HG03378 (cell line): ENCODE data around the gene RPS3.
"Not testable (repeated sequence)": the region's sequence is repeated elsewhere in the genome, so short reads cannot be mapped to it uniquely, and the experiment has no call there.

Experiments
- ATAC-seq: cut with Tn5 transposase; IDR thresholded peaks from one replicate; pipeline ENCODE4 v1.9.1; 2021; ENCODE audit warnings: mild to moderate bottlenecking, moderate library complexity; ENCODE audit not compliant: unreplicated experiment

Gene RPS3

GRCh38 chr11:75399344-75400145 lies at the start of gene RPS3:
Gene RPS3, plus strand, starts transcription at chr11:75399518. Its CDS starts 30 bp downstream, at chr11:75399548.
- ATAC-seq, result peak; percentile 81

GRCh38 chr11:75349521-75350116 lies 49.7 kb upstream of the RPS3 start:
- ATAC-seq, result no peak

GRCh38 chr11:75350122-75350742 lies 49.1 kb upstream of the RPS3 start:
- no peak for ATAC-seq

GRCh38 chr11:75350743-75351540 lies 48.4 kb upstream of the RPS3 start:
- no peak for ATAC-seq

GRCh38 chr11:75351541-75351790 lies 47.9 kb upstream of the RPS3 start, which contains the start of gene ARRB1:
Gene ARRB1, minus strand, starts transcription at chr11:75351661. Its CDS starts 54 bp downstream, at chr11:75351607.
- no peak for ATAC-seq

- ATAC-seq, result no peak
These were observed 47.3 kb upstream of the RPS3 start for GRCh38 chr11:75351791-75352587.

GRCh38 chr11:75352588-75353206 lies 46.6 kb upstream of the RPS3 start:
- no peak for ATAC-seq

GRCh38 chr11:75355051-75355450 lies 44.3 kb upstream of the RPS3 start:
- ATAC-seq, result no peak

- no peak for ATAC-seq
These were observed 42.7 kb upstream of the RPS3 start for GRCh38 chr11:75356613-75357012.

GRCh38 chr11:75362285-75362684 lies 37.0 kb upstream of the RPS3 start:
- ATAC-seq, result not testable (repeated sequence)

- no peak for ATAC-seq
These were observed 33.6 kb upstream of the RPS3 start for GRCh38 chr11:75365711-75366181.

GRCh38 chr11:75366826-75367225 lies 32.5 kb upstream of the RPS3 start:
- ATAC-seq, result not testable (repeated sequence)

GRCh38 chr11:75369560-75370255 lies 29.6 kb upstream of the RPS3 start:
- ATAC-seq, result no peak

GRCh38 chr11:75371949-75372876 lies 27.1 kb upstream of the RPS3 start:
- no peak for ATAC-seq

- ATAC-seq, result no peak
These were observed 26.1 kb upstream of the RPS3 start for GRCh38 chr11:75373201-75373600.

GRCh38 chr11:75374646-75375045 lies 24.7 kb upstream of the RPS3 start:
- ATAC-seq, result no peak

GRCh38 chr11:75375626-75376025 lies 23.7 kb upstream of the RPS3 start:
- ATAC-seq, result no peak

- no peak for ATAC-seq
These were observed 23.1 kb upstream of the RPS3 start for GRCh38 chr11:75376175-75376574.
